C4-2B (cell line): ENCODE results near the gene ASB18.

Experiments
- CTCF ChIP-seq: fragments of 450-650 bp; conservative IDR thresholded peaks from 2 replicates; pipeline ENCODE4 v1.5.1; 2017; ENCODE audit warnings: mild to moderate bottlenecking
- ZFX ChIP-seq: fragments of 450-650 bp; IDR thresholded peaks from 2 replicates; pipeline ENCODE4 v1.6.1; 2017

- TF ChIP-seq CTCF: no peak
- no peak for TF ChIP-seq ZFX
These were observed 107.9 kb downstream of the ASB18 start for GRCh38 chr2:236156095-236156859.
